GM19193 (cell line): ENCODE measurements around the gene DNER.

Experiments used
- POLR2A ChIP-seq: IDR thresholded peaks from 4 replicates; pipeline ENCODE4 v1.6.1; 2011; ENCODE audit not compliant: insufficient read depth, insufficient read length; ENCODE audit errors: extremely low read depth

Gene DNER

GRCh38 chr2:229714080-229714735, at the start of gene DNER:
TSS of gene DNER (minus strand) at chr2:229714555. CDS start at chr2:229714423, 132 bp downstream.
- TF ChIP-seq POLR2A, result no peak

- TF ChIP-seq POLR2A, result no peak
Observed at GRCh38 chr2:229761663-229762062, 47.3 kb upstream of the DNER start.

GRCh38 chr2:229752970-229753729, 38.8 kb upstream of the DNER start:
- TF ChIP-seq POLR2A, result no peak

- TF ChIP-seq POLR2A, result no peak
Observed at GRCh38 chr2:229749779-229750178, 35.4 kb upstream of the DNER start.

GRCh38 chr2:229748950-229749349, 34.6 kb upstream of the DNER start:
- no peak for TF ChIP-seq POLR2A

GRCh38 chr2:229740279-229740678, 25.9 kb upstream of the DNER start:
- no peak for TF ChIP-seq POLR2A

GRCh38 chr2:229738024-229738625, 23.8 kb upstream of the DNER start:
- TF ChIP-seq POLR2A, result no peak

GRCh38 chr2:229734410-229734809, 20.1 kb upstream of the DNER start:
- no peak for TF ChIP-seq POLR2A

- TF ChIP-seq POLR2A, result no peak
Observed at GRCh38 chr2:229733611-229734245, 19.4 kb upstream of the DNER start.

- no peak for TF ChIP-seq POLR2A
Observed at GRCh38 chr2:229732897-229733296, 18.5 kb upstream of the DNER start.

GRCh38 chr2:229731916-229732315, 17.6 kb upstream of the DNER start:
- no peak for TF ChIP-seq POLR2A

GRCh38 chr2:229731363-229731762, 17.0 kb upstream of the DNER start:
- TF ChIP-seq POLR2A, result no peak

GRCh38 chr2:229728370-229728769, 14.0 kb upstream of the DNER start:
- TF ChIP-seq POLR2A, result no peak

GRCh38 chr2:229726643-229727042, 12.3 kb upstream of the DNER start:
- TF ChIP-seq POLR2A, result no peak
